ENCODE data around the gene ABCA6.
A peak's percentile ranks its signal among the peaks of the same experiment; 100 is the strongest.
"Not testable (repeated sequence)": the region's sequence is repeated elsewhere in the genome, so short reads cannot be mapped to it uniquely, and the experiment has no call there.

The ABCA6 gene

DNA sequence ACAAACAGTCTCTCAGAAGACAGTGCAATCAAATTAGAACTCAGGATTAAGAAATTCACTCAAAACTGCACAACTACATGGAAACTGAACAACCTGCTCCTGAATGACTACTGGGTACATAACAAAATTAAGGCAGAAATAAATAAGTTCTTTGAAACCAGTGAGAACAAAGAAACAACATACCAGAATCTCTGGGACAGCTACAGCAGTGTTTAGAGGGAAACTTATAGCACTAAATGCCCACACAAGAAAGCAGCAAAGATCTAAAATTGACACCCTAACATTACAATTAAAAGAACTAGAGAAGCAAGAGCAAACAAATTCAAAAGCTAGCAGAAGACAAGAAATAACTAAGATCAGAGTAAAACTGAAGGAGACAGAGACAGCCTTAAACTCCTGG, 68.3 kb downstream of the ABCA6 start:
- not testable (repeated sequence) for DNase-seq (ENCODE audit: low read depth)

DNA sequence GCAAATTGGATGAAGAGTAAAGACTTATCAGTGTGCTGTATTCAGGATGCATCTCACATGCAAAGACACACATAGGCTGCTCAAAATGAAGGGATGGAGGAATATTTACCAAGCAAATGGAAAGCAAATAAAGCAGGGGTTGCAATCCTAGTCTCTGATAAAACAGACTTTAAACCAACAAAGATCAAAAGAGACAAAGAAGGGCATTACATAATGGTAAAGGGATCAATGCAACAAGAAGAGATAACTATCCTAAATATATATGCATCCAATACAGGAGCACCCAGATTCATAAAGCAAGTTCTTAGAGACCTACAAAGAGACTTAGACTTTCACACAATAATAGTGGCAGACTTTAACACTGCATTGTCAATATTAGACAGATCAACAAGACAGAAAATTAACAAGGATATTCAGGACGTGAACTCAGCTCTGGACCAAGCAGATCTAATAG, 68.9 kb downstream of the ABCA6 start:
- not testable (repeated sequence) for DNase-seq (ENCODE audit: low read depth)

DNA sequence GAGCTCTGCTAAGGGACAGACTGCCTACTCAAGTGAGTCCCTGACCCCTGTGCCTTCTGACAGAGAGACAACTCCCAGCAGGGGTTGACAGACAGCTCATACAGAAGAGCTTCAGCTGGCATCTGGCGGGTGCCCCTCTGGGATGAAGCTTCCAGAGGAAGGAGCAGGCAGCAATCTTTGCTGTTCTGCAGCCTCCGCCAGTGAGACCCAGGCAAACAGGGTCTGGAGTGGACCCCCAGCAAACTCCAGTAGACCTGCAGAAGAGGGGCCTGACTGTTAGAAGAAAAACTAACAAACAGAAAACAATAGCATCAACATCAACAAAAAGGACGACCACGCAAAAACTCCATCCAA, 70.5 kb downstream of the ABCA6 start:
- DNase-seq (ENCODE audit: low read depth), result not testable (repeated sequence)

DNA sequence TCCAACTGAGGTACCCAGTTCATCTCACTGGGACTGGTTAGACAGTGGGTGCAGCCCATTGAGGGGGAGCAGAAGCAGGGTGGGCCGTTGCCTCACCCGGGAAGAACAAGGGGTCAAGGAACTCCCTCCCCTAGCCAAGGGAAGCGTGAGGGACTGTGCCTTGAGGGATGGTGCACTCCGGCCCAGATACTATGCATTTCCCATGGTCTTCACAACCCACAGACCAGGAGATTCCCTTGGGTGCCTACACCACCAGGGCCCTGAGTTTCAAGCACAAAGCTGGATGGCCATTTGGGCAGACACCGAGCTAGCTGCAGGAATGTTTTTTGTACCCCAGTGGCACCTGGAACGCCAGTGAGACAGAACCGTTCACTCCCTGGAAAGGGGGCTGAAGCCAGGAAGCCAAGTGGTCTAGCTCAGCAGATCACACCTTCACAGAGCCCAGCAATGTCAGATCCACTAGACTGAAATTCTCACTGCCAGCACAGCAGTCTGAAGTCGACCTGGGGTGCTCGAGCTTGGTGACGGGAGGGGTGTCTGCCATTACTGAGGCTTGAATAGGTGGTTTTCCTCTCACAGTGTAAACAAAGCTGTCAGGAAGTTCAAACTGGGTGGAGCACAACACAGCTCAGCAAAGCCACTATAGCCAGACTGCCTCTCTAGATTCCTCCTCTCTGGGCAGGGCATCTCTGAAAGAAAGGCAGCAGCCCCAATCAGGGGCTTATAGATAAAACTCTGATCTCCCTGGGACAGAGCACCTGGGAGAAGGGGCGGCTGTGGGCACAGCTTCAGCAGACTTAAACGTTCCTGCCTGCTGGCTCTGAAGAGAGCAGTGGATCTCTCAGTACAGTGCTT, 71.1 kb downstream of the ABCA6 start:
- DNase-seq (ENCODE audit: low read depth), result not testable (repeated sequence)

DNA sequence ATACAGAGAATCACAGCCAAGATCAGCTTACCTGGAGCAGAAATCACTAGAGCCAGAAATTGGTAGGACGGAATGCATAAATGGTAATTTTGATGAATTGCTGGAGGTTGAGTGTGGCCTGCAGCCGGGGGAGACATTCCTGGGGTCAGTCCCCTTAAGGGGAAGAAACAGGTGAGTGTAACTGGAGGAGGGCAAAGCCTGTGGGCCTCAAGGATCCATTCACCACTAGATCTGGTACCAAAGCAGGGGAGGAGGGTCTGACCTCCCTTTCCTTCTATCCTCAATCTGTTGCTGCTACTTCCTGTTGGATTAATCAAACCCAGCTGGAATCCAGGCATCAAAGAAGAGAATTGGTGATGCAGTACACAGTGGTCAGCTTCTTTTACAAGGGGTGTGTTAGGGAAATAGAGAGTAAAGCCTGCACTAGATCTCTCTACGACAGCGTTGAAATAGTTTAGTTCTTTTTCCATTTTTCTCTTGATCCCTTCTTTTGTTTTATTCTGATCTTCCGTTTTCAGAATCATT, 72.4 kb downstream of the ABCA6 start:
- no peak for DNase-seq (ENCODE audit: low read depth)

DNA sequence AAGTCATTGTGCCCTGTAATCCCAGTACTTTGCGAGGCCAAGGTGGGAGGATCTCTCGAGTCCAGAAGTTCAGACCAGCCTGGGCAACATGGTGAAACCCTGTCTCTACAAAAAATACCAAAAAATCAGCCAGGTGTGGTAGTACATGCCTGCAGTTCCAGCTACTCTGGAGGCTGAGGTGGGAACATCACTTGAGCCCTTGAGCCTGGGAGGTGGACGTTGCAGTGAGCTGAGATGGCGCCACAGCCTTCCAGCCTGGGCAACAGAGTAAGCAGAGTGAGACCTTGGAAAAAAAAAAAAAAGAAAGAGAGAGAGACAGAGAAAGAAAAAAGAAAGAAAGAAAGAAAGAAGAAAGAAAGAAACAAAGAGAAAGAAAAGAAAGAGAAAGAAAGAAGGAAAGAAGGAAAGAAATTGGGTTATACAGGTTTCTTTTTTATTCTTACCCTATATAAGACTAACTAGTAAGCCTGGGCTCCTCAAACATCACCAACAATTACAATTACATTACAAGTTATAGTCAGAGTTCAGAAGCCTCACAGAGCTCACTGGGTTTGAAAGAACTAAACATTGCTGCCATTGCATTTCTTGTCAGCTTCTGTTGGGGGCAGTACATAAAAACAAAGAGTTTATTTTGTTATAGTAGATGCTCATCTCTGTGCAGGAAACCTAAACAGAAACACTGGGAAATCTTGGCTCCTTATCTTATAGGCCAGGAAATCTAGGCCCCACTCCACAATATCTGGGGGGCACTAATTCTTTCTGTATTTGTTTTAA, 74.2 kb downstream of the ABCA6 start:
- no peak for DNase-seq (ENCODE audit: low read depth)

DNA sequence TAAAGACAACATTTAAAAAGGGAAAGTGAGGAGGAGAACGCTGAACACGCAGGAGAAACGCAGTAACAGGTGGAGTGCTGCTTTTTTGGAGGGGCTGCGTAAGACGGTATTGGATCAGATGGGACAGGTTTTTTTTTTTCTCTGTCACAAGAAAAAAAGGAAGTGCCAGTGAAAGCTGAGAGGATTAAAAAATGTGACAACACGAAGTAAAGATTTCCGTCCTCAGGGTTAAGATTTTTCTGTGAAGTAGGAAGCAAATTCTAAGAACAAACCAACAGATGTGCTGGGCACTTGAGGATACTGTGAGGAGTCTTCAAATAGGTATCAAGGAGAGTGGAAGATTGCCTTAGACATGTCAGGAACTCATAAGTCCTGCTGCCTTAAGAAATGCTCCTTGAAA, 75.2 kb downstream of the ABCA6 start:
- no peak for DNase-seq (ENCODE audit: low read depth)

DNA sequence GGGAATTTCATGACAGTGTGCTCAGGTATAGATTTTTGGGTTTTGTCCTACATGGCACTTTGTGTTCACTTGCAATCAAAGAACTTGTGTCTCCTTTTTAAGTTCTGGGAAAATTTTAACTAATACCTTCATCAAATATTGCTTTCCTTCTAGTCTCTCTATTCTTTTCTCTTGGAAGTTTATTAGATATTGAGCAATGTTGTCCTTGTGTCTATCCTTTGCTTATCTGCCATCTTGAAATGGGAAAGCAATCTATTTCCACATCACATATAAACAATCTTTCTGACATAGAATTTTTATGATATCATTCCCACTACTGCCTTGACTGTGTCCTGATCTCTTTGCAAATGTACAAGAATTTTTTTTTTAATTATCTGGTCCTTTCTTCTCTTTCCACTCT, 76.6 kb downstream of the ABCA6 start:
- no peak for DNase-seq (ENCODE audit: low read depth)

DNA sequence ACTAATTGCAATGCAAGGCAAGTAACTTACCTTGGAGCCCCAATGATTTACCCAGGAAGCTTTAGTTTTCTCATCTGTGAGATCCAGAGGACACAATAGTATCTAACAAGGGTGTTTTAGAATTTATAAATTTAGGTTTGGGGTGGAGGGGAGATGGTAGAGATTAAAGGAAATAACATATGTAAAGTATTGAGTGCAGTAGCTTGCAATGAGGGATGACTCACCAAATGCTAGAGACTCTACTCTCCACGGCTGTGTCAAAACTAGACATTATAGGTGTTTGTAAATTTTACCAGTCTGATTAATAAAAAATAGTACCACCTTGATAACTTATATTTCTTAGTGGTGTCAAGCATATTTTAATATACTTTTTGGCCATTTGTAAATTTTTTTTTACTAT, 77.2 kb downstream of the ABCA6 start:
- DNase-seq (ENCODE audit: low read depth), result no peak

DNA sequence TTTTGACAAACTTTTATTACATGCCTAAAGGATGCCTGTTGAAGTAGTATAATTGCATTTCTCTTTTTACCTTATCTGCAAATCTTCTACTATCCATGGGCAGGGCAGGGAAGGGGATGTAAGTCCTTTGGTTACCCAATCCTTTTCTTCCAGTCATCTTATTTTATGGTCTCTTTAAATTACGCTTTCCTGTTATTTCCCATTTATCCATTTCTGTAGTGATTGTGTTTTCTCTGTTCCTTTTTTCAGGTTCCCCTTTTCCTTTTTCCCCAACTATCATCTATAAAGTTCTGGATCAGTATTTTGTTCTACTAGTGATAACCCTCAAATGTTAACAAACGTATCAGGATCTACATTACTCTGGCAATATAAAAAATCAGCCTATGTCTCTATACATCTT, 77.7 kb downstream of the ABCA6 start:
- no peak for DNase-seq (ENCODE audit: low read depth)

DNA sequence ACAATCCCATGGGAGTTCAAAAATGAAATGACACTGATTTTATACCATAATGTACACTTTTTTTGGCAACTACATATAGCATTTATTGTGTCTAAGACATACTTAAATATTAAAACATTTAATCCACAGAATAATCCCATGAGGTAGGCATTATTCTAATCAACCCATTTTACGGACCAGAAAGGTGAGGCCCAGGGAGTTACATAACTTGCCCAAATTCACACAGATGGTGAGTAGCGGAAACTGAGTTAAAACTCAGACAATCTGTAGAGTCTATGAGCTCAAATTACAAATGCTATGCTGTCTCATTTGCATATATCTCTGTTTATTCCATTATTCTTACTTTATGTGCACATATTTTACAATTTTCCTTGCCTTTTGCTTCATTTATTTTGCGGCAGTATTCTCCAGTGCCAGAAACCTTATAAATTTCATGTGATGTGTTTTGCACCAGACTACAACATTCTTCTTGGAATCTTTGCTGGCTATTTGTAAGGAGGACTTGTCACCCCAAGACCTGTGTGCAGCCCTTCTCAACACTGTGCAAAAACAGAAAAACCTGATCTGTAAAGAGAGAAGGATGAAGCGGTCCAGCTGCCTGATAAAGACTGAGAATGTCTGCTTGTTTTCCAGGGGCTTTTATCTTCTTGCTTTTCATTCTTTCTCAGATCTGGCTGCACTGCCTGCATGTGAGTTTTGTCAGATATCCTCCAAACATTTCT, 78.7 kb downstream of the ABCA6 start:
- no peak for DNase-seq (ENCODE audit: low read depth)

DNA sequence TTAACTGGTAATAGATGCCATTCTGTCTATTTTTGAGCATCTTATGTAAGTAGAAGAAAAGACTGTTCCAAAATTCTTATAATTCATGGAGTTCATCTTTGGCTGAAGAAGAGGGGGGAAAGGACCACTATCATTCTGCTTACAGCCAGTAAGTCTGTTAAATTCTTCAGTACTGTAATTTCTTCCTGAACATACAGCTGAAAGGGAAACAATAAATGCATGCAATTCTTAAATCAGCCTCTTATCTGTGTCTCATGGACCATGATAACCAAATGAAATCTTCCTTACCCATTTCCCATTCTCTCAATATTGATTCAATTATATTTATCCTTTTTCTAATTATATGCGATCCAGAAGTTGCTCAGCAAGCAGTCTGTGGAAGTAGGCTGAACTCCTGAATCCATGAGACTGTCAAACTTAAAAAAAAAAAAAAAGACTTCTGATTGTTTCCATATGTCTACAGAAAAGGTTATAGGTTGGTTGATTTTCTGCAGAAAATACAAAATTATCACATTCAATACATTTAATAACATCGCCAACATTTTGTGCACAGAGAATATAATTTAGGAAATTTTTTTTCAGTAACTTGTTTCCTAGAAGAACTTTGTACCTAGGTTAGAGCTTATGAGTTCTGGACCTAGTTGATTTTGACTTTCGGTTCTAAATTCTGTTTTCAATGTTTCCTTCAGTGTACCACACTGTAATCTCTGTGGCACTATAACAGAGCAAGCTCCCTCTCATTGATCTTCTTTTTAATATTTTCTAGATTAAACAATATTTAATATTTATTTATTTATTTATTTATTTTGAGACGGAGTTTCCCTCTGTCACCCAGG, 79.8 kb downstream of the ABCA6 start:
- no peak for DNase-seq (ENCODE audit: low read depth)

DNA sequence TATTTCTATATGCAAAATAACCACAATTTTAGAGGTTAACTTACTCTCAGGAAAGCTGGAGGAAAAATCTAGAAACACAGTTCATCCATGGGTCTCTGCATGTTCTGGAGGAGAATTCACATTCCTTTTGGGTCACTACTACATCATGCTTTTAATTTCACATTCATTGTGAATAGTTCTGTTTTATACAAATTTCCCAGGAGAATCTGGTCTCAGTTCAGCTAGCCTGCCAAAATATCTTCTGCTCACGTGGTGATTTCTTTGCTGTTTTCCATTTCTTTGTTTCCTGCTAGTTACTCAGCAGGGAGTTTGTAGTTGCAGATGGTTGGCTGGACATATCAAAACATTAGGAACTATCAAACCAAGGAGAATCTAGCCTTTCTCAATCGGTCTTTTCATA, 80.9 kb downstream of the ABCA6 start, which contains the start of gene ABCA9:
TSS of gene ABCA9 (minus strand) at position 106 of the 400 bp plus-strand sequence. CDS start 9,801 bp downstream, outside the sequence.
- DNase-seq (ENCODE audit: low read depth), result peak; percentile 92

DNA sequence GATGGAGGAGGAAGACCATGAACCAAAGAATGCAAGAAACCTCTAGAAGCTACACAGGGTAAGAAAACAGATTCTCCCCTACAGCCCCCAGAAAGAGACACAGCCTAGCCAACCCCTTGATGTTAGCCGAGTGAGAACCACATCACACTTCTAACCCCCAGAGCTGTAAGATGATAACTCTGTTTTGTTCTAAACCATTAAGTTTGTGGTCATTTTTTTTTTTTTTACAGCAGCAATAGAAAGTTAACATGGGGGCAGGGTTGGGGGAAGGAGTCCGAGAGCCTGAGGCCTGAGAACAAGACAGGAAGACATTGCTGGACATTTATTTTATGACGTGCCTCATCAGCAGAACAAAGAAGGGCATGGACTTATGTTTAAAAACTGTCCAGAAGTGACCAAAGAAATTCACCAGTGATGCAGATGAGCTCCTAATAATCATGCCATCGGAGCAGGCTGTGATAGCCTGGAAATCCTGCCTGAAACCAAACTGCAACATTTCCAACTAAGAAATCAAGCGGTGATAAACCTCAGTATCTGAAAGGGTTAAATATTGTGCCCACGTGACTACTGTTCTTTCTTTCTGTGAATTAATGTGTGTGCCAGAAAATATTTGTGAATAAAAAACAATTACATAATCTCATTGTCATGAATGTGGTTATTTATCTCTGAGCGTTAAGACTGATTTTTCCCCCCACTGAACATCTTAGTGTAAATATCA, 82.1 kb downstream of the ABCA6 start:
- no peak for DNase-seq (ENCODE audit: low read depth)

DNA sequence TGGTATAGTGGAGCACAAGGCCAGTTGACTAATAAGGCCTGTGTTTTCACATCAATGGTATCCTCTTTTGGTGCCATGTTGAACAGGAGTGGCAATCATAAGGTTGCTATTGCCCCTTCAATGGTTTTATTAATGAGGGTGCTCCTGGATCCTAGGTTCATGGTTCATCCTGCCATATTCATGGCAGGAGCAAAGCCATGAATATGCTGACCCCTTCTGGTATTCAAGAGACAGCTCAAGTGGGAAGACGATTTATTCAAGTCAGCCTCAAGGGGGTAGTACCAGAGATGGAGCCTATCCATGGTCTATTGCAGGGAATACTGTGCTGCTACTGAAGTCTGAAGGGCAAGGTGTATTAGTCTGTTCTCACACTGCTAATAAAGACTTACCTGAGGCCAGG, 83.5 kb downstream of the ABCA6 start:
- no peak for DNase-seq (ENCODE audit: low read depth)

DNA sequence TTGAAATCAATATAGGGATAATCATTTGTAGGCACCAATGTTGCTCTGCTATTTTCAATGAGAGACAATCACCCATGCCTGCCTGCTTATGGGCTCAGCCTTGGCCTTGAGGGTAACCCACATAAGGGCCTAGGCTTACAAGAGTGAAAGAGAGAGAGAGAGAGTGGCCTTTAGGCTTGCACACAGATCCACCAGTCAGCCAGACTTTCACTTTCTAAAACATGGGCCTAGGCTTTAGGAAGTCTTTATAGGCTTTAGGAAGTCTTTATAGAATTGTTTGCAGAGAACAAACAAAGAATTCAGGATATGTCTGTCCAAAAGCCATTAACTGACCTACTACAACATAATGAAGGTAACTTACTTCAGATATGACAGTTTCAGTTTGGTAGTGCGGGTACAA, 84.4 kb downstream of the ABCA6 start:
- DNase-seq (ENCODE audit: low read depth), result no peak

DNA sequence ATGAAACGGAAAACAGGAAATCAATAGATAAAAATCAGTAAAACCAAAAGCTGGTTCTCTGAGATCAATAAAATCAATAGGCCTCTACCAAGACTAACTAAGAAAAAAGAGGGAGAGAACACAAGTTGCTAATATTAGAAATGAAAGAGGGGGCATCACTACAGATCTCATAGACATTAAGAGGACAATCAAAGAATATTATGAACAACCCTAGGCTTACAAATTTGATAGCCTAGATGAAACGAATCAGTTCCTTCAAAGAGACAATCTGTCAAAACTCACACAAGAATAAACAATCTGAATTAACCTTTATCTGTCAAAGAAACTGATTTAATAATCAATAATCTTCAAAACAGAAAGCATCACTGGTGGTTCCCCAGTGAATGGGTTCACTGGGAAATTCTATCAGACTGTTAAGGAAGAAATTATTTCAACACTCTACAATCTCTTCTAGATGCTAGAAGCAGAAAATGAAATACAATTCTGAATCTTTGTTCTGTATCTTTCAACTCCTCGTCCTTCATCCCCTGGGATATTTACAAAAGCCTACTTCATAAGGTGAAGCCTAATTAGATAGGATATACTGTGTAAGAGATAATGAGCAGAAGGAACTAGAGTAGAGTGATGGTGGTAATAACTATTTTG, 85.4 kb downstream of the ABCA6 start:
- no peak for DNase-seq (ENCODE audit: low read depth)

DNA sequence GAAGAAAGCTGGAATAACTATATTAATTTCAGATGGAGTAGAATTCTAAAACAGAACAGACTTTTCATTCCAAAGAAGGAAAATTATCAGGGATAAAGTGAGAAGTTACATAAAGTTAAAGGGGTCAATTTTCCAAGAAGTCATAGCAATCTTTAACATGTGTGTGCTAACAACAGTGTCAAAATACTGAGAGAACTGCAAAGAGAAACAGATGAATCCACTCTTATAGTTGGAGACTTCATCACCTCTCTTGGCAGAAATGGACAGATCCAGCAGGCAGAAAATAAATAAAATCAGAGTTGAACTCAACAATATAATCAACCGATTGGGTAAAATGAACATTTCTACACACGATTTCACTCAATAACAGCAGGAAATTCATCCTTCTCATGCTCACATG, 86.4 kb downstream of the ABCA6 start:
- DNase-seq (ENCODE audit: low read depth), result no peak

DNA sequence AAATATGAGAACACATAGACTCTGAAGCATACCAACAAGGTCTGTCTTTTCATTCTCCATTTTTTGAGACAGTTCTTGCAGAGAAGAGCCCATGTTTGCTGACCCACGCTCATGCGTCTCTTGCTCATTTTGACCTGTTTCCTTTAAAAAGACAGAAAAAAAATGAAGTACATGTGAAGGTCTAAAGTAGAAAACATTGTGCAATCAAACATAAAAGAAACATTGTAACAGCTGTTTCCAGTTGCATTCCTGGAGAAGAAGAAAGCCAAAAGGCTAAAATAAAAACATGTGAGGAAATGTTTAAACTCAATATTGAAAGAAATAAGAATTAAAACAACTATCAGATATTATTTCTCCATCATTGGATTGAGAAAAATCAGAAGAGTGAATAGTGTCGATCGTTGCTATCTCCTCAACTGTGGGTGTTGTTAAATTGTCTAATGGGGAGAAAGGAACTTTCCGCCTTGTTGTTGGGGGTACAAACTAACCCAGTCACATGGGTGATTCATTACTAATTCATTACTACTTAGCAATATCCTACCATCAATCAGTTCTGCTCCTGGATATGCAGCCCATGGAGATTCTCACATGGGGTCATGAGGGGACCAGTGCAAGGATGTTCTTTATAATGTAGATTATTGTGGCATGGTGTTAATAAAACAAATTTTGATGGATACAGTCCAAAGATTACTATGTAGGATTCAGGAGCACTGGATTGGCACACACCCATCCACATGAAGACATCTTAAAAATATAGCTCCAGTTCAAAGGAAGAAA, 90.5 kb downstream of the ABCA6 start:
- peak; percentile 43 for DNase-seq (ENCODE audit: low read depth)
